Breast epithelium (tissue), 4 donors: ENCODE data around the gene PGM5. TPM values are rescaled to one million over a fixed set of nuclear protein-coding genes. Genes with fewer than 3 reads are reported as not detected.

ENCODE experiments used
- DNase-seq, 2 donors: peaks; one replicate each; pipeline ENCODE4 v3.0.0-alpha.2; 2019; ENCODE audit warnings: low spot score in 2 of 2
- H3K27ac ChIP-seq, 2 donors: fragments of 200-600 bp; sonication (generic) in 1 of 2; one replicate each; pipeline ENCODE4 v1.5.1; 2016 to 2019; ENCODE audit warnings: mild to moderate bottlenecking in 1 of 2
- H3K27me3 ChIP-seq, 2 donors: fragments of 200-600 bp; sonication (generic) in 1 of 2; one replicate each; pipeline versions ENCODE4 v1.5.1 to v1.6.0; 2017 to 2019; ENCODE audit warnings: control low read depth in 1 of 2, mild to moderate bottlenecking in 1 of 2
- H3K36me3 ChIP-seq: fragments of 200-600 bp; one replicate; pipeline ENCODE4 v1.5.1; 2019
- H3K4me1 ChIP-seq, 2 donors: fragments of 200-600 bp; sonication (generic); one replicate each; pipeline ENCODE4 v1.5.1; 2016 to 2019; ENCODE audit warnings: control low read depth in 1 of 2
- H3K4me3 ChIP-seq, 3 donors: fragments of 200-600 bp; sonication (generic); 1 replicate in 2 of 3; 2 replicates in 1 of 3; pipeline ENCODE4 v1.5.1; 2016 to 2019; ENCODE audit warnings: mild to moderate bottlenecking in 3 of 3, moderate library complexity in 2 of 3
- H3K9me3 ChIP-seq, 2 donors: fragments of 200-600 bp; sonication (generic) in 1 of 2; one replicate each; pipeline ENCODE4 v1.5.1; 2016 to 2019; ENCODE audit warnings: control low read depth in 1 of 2
- CTCF ChIP-seq, 3 donors: fragments of 450-650 bp; IDR thresholded peaks; one replicate each; pipeline ENCODE4 v1.5.1; 2016 to 2017; ENCODE audit warnings: antibody characterized with exemption in 3 of 3, mild to moderate bottlenecking in 3 of 3, moderate library complexity in 3 of 3
- POLR2A ChIP-seq: fragments of 450-650 bp; IDR thresholded peaks from one replicate; pipeline ENCODE4 v1.6.1; 2016; ENCODE audit warnings: antibody characterized with exemption, mild to moderate bottlenecking, moderate library complexity
- POLR2AphosphoS5 ChIP-seq, 3 donors: sonication (generic); formaldehyde crosslinking; IDR thresholded peaks; one replicate each; pipeline ENCODE4 v1.6.1; 2017; ENCODE audit warnings: antibody characterized with exemption in 3 of 3
- intact Hi-C: fragments of 100-400 bp; cut with DNase I; formaldehyde crosslinking; loops from one replicate; pipeline ENCODE4 v1.15.1; 2023; ENCODE audit warnings: low total_unique reads
- total RNA-seq, 3 donors: library from RNA; depleted of rRNA; stranded (reverse); fragments of >200 nt; gene quantifications; one replicate each; pipeline ENCODE4 v1.1.0, GENCODE V29; 2016

PGM5 gene
- total RNA-seq, 3 donors from 2014 or later, result 11.6 to 30.8 (median 22.2) TPM

- Histone ChIP-seq H3K4me1 (no peaks in the 10 kb centered on the region), H3K4me3 (no peak overlapping the region), H3K9me3 (peaks cover 0 to 9% of the 10 kb centered on the region in 2 donors), H3K27me3 (no peaks in the 10 kb centered on the region), H3K27ac (no peak overlapping the region), H3K36me3 (no peaks in the 10 kb centered on the region)
- no peak for DNase-seq
- intact Hi-C loops, result no loop called here
- no peak for TF ChIP-seq CTCF (IDR thresholded peaks at IDR 0.05)
- no peak for TF ChIP-seq POLR2A
- TF ChIP-seq POLR2AphosphoS5 (IDR thresholded peaks at IDR 0.05), result no peak
Observed at GRCh38 chr9:68488126-68488525, 131.7 kb downstream of the PGM5 start.

GRCh38 chr9:68489646-68490045 is 133.2 kb downstream of the PGM5 start:
- TF ChIP-seq CTCF (IDR thresholded peaks at IDR 0.05) (no peak), POLR2AphosphoS5 (IDR thresholded peaks at IDR 0.05) (no peak), POLR2A (no peak)
- H3K4me3 ChIP-seq, result no peak overlapping the region
- no peaks in the 10 kb centered on the region for H3K4me1 ChIP-seq
- DNase-seq, result no peak
- intact Hi-C loops, result no loop called here
- H3K36me3 ChIP-seq, result no peaks in the 10 kb centered on the region
- H3K27me3 ChIP-seq, result no peaks in the 10 kb centered on the region
- no peak overlapping the region for H3K27ac ChIP-seq
- H3K9me3 ChIP-seq, result peaks cover 0 to 9% of the 10 kb centered on the region in 2 donors

DNA sequence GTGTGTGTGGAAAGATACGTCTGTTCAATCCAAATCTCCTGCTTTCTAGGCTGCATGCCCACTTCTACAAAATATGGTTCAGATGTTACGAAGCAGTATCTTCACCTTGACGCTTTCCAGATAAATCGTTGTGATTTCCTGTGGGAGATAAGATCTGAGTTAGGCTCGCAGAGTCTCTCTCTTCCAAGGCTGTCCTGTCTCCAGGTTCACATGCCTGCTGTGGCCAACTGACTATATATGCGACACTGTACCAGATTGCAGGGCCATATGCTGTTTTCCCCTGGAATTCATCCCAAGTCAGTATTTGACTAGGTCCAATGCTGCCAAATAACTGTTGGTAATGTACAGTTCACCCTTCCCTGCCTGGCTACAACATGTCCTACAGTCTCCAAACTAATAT is 136.4 kb downstream of the PGM5 start:
- no peaks in the 10 kb centered on the region for H3K9me3 ChIP-seq
- no peaks in the 10 kb centered on the region for H3K27me3 ChIP-seq
- no peaks in the 10 kb centered on the region for H3K4me1 ChIP-seq
- H3K36me3 ChIP-seq, result no peaks in the 10 kb centered on the region
- intact Hi-C loops, result no loop called here
- TF ChIP-seq POLR2AphosphoS5 (IDR thresholded peaks at IDR 0.05) (no peak), CTCF (IDR thresholded peaks at IDR 0.05) (no peak), POLR2A (no peak)
- H3K4me3 ChIP-seq, result no peak overlapping the region
- no peak overlapping the region for H3K27ac ChIP-seq
- no peak for DNase-seq

GRCh38 chr9:68493541-68493940 is 137.1 kb downstream of the PGM5 start:
- Histone ChIP-seq H3K27ac (no peak overlapping the region), H3K4me1 (no peaks in the 10 kb centered on the region)

More at GRCh38 chr9:68493541-68493940, 137.1 kb downstream of the PGM5 start:
- intact Hi-C loops, result no loop called here
- Histone ChIP-seq H3K4me3 (no peak overlapping the region), H3K27me3 (no peaks in the 10 kb centered on the region), H3K36me3 (no peaks in the 10 kb centered on the region), H3K9me3 (no peaks in the 10 kb centered on the region)
- TF ChIP-seq POLR2A (no peak), POLR2AphosphoS5 (IDR thresholded peaks at IDR 0.05) (no peak), CTCF (IDR thresholded peaks at IDR 0.05) (no peak)
- DNase-seq, result no peak
